Measurements from ENCODE around the gene IL20RB.
"Not testable (repeated sequence)": the region's sequence is repeated elsewhere in the genome, so short reads cannot be mapped to it uniquely, and the experiment has no call there.

The IL20RB gene

GRCh38 chr3:136987398-136987980 is 29.7 kb downstream of the IL20RB start:
- not testable (repeated sequence) for DNase-seq (ENCODE audit: low read depth)

GRCh38 chr3:136988651-136989050 is 30.9 kb downstream of the IL20RB start:
- DNase-seq (ENCODE audit: low read depth), result no peak

GRCh38 chr3:136989781-136990524 is 32.2 kb downstream of the IL20RB start:
- no peak for DNase-seq (ENCODE audit: low read depth)

GRCh38 chr3:136990826-136991225 is 33.0 kb downstream of the IL20RB start:
- no peak for DNase-seq (ENCODE audit: low read depth)

- DNase-seq (ENCODE audit: low read depth), result no peak
Observed at GRCh38 chr3:136992115-136992514, 34.3 kb downstream of the IL20RB start.

- DNase-seq (ENCODE audit: low read depth), result no peak
Observed at GRCh38 chr3:136994772-136995516, 37.2 kb downstream of the IL20RB start.

- no peak for DNase-seq (ENCODE audit: low read depth)
Observed at GRCh38 chr3:136995652-136996051, 37.9 kb downstream of the IL20RB start.

GRCh38 chr3:137000039-137000438 is 42.3 kb downstream of the IL20RB start:
- DNase-seq (ENCODE audit: low read depth), result no peak

- not testable (repeated sequence) for DNase-seq (ENCODE audit: low read depth)
Observed at GRCh38 chr3:137007376-137007775, 49.6 kb downstream of the IL20RB start.

- DNase-seq (ENCODE audit: low read depth), result no peak
Observed at GRCh38 chr3:137008131-137008530, 50.3 kb downstream of the IL20RB start.

- no peak for DNase-seq (ENCODE audit: low read depth)
Observed at GRCh38 chr3:137008976-137009375, 51.2 kb downstream of the IL20RB start.

- no peak for DNase-seq (ENCODE audit: low read depth)
Observed at GRCh38 chr3:137010137-137010536, 52.4 kb downstream of the IL20RB start.

GRCh38 chr3:137011153-137011552 is 53.4 kb downstream of the IL20RB start:
- no peak for DNase-seq (ENCODE audit: low read depth)

GRCh38 chr3:137012097-137012501 is 54.3 kb downstream of the IL20RB start:
- no peak for DNase-seq (ENCODE audit: low read depth)

- DNase-seq (ENCODE audit: low read depth), result peak; percentile 59
Observed at GRCh38 chr3:137013951-137014688, 56.3 kb downstream of the IL20RB start.

GRCh38 chr3:137017316-137017715 is 59.5 kb downstream of the IL20RB start:
- not testable (repeated sequence) for DNase-seq (ENCODE audit: low read depth)

- no peak for DNase-seq (ENCODE audit: low read depth)
Observed at GRCh38 chr3:137020315-137020714, 62.5 kb downstream of the IL20RB start.

GRCh38 chr3:137020888-137021287 is 63.1 kb downstream of the IL20RB start:
- no peak for DNase-seq (ENCODE audit: low read depth)

- no peak for DNase-seq (ENCODE audit: low read depth)
Observed at GRCh38 chr3:137024348-137024747, 66.6 kb downstream of the IL20RB start.

- no peak for DNase-seq (ENCODE audit: low read depth)
Observed at GRCh38 chr3:137026701-137027100, 68.9 kb downstream of the IL20RB start.

- peak; percentile 51 for DNase-seq (ENCODE audit: low read depth)
Observed at GRCh38 chr3:137032465-137033120, 74.8 kb downstream of the IL20RB start.

- DNase-seq (ENCODE audit: low read depth), result no peak
Observed at GRCh38 chr3:137035631-137036030, 77.8 kb downstream of the IL20RB start.

Data from HS-27A (cell line).